Activated CD8-positive, alpha-beta T cell treated with anti-CD3 and anti-CD28 coated beads for 36 hours (primary cell): Measurements from ENCODE around the gene MESP1. TPM values are rescaled to one million over a fixed set of nuclear protein-coding genes. Genes with fewer than 3 reads are reported as not detected.
A peak's percentile ranks its signal among the peaks of the same experiment; 100 is the strongest.

Experiments
- ATAC-seq: fragments of 200-7000 bp; cut with Tn5 transposase; one replicate; pipeline ENCODE4 v1.10.0; 2021; ENCODE audit warnings: mild to moderate bottlenecking, moderate library complexity
- CTCF ChIA-PET: fragments of 350-600 bp; sonication (Branson Sonifier 250); formaldehyde crosslinking; loops from one replicate; lab custom pipeline; 2021; ENCODE audit warnings: antibody characterized with exemption; lab: Charles Lee
- POLR2A ChIA-PET: fragments of 350-600 bp; sonication (Branson Sonifier 250); formaldehyde crosslinking; loops from one replicate; lab custom pipeline; 2021; ENCODE audit warnings: antibody characterized with exemption; lab: Charles Lee
- DNase-seq: peaks from one replicate; pipeline ENCODE4 v3.0.0-alpha.2; 2020
- H3K27ac Mint-ChIP-seq: one replicate; pipeline ENCODE4 v1.8.0; 2021; ENCODE audit warnings: mild to moderate bottlenecking, mixed read lengths
- H3K27me3 Mint-ChIP-seq: one replicate; pipeline ENCODE4 v1.8.0; 2021; ENCODE audit warnings: mixed read lengths
- H3K36me3 Mint-ChIP-seq: one replicate; pipeline ENCODE4 v1.8.0; 2021; ENCODE audit warnings: low read depth, mixed read lengths
- H3K4me1 Mint-ChIP-seq: one replicate; pipeline ENCODE4 v1.8.0; 2021; ENCODE audit warnings: low read depth, mixed read lengths
- H3K4me3 Mint-ChIP-seq: one replicate; pipeline ENCODE4 v1.8.0; 2021; ENCODE audit warnings: mild to moderate bottlenecking, moderate library complexity, mixed read lengths
- H3K9me3 Mint-ChIP-seq: one replicate; pipeline ENCODE4 v1.8.0; 2021; ENCODE audit warnings: mixed read lengths
- CTCF ChIP-seq: fragments of 200-600 bp; IDR thresholded peaks from one replicate; pipeline ENCODE4 v1.8.0; 2022; ENCODE audit warnings: antibody characterized with exemption, mild to moderate bottlenecking
- intact Hi-C: fragments of 100-400 bp; cut with micrococcal nuclease; formaldehyde crosslinking; loops from one replicate; pipeline ENCODE4 v1.10.0; 2022
- total RNA-seq, 2 experiments: library from RNA; stranded (reverse); gene quantifications; one replicate each; pipeline ENCODE4 v1.2.3, GENCODE V29; 2021

The MESP1 gene
- total RNA-seq, 2 experiments from 2014 or later: 3.4 to 5.3 TPM

- Mint-ChIP-seq H3K27ac (no peak overlapping the region), H3K27me3 (peaks cover 21% of the 10 kb centered on the region), H3K4me3 (peak overlapping the region; percentile 38), H3K4me1 (peaks cover 3% of the 10 kb centered on the region), H3K36me3 (no peaks in the 10 kb centered on the region), H3K9me3 (no peaks in the 10 kb centered on the region)
- ChIA-PET CTCF (interaction anchor here (1.7 to 4.5 kb wide), 2 partner anchors 15 to 99 kb away, joined by 6 to 20 read pairs; no protein-coding TSS in a partner anchor), POLR2A (interaction anchor here (0.5 kb wide), 1 partner anchor 186 kb away, joined by 3 read pairs; no protein-coding TSS in a partner anchor)
- intact Hi-C loops: no loop called here
- ATAC-seq (no peak), DNase-seq (no peak)
- TF ChIP-seq CTCF: no peak
Observed at GRCh38 chr15:89775815-89776214, 24.8 kb upstream of the MESP1 start.

- no peak overlapping the region for H3K27ac Mint-ChIP-seq
- no peaks in the 10 kb centered on the region for H3K9me3 Mint-ChIP-seq
- H3K4me3 Mint-ChIP-seq: no peak overlapping the region
- no peaks in the 10 kb centered on the region for H3K4me1 Mint-ChIP-seq
- POLR2A ChIA-PET: interaction anchor here (1.0 kb wide), 1 partner anchor 75 kb away, joined by 3 read pairs; no protein-coding TSS in a partner anchor
- no peak for TF ChIP-seq CTCF
- CTCF ChIA-PET: interaction anchor here (1.7 to 4.5 kb wide), 3 partner anchors 14 to 127 kb away, joined by 5 to 20 read pairs (median 6); no protein-coding TSS in a partner anchor
- intact Hi-C loops: no loop called here
- no peaks in the 10 kb centered on the region for H3K36me3 Mint-ChIP-seq
- H3K27me3 Mint-ChIP-seq: peaks cover 16% of the 10 kb centered on the region
- DNase-seq (no peak), ATAC-seq (no peak)
Observed at GRCh38 chr15:89774492-89774891, 23.4 kb upstream of the MESP1 start.

- intact Hi-C loops: no loop called here
- no peaks in the 10 kb centered on the region for H3K4me1 Mint-ChIP-seq
- H3K9me3 Mint-ChIP-seq: no peaks in the 10 kb centered on the region
- CTCF ChIA-PET: interaction anchor here (1.0 to 4.5 kb wide), 3 partner anchors 12 to 102 kb away, joined by 3 to 20 read pairs (median 3); no protein-coding TSS in a partner anchor
- ATAC-seq (peak; percentile 50), DNase-seq (no peak)
- H3K36me3 Mint-ChIP-seq: no peaks in the 10 kb centered on the region
- POLR2A ChIA-PET: interaction anchor here (0.6 kb wide), 1 partner anchor 247 kb away, joined by 4 read pairs; no protein-coding TSS in a partner anchor
- H3K27me3 Mint-ChIP-seq: peaks cover 11% of the 10 kb centered on the region
- H3K27ac Mint-ChIP-seq: no peak overlapping the region
- TF ChIP-seq CTCF: peak; percentile 23
- no peak overlapping the region for H3K4me3 Mint-ChIP-seq
Observed at GRCh38 chr15:89772932-89773583, 22.0 kb upstream of the MESP1 start.

GRCh38 chr15:89770041-89770440, 19.0 kb upstream of the MESP1 start:
- ChIA-PET CTCF (no interaction called here), POLR2A (no interaction called here)
- intact Hi-C loops: no loop called here

More at GRCh38 chr15:89770041-89770440, 19.0 kb upstream of the MESP1 start:
- H3K27ac Mint-ChIP-seq: no peak overlapping the region
- no peaks in the 10 kb centered on the region for H3K9me3 Mint-ChIP-seq
- no peaks in the 10 kb centered on the region for H3K27me3 Mint-ChIP-seq
- TF ChIP-seq CTCF: no peak
- no peak overlapping the region for H3K4me3 Mint-ChIP-seq
- ATAC-seq (no peak), DNase-seq (no peak)
- H3K36me3 Mint-ChIP-seq: no peaks in the 10 kb centered on the region
- H3K4me1 Mint-ChIP-seq: no peaks in the 10 kb centered on the region
